OCI-LY3 (cell line): Measurements from ENCODE around the gene KLC1.

Source experiments
- CTCF ChIP-seq: fragments of 200-600, 300-600 bp; sonication (generic); IDR thresholded peaks from 2 replicates; pipeline ENCODE4 v1.5.1; 2014; ENCODE audit warnings: antibody characterized with exemption, low read length, low read depth
- EZH2phosphoT487 ChIP-seq: fragments of 200-600 bp; shearing (Covaris generic); IDR thresholded peaks from 2 replicates; pipeline ENCODE4 v1.6.1; 2018; ENCODE audit warnings: antibody characterized with exemption, mixed run types, low read depth

GRCh38 chr14:103699261-103699661 lies 70.2 kb downstream of the KLC1 start:
- TF ChIP-seq CTCF, result no peak
- TF ChIP-seq EZH2phosphoT487, result no peak
